ENCODE measurements around the gene RBM19.
A peak's percentile ranks its signal among the peaks of the same experiment; 100 is the strongest.

RBM19 gene

GRCh38 chr12:113899042-113899560, 67.0 kb downstream of the RBM19 start:
- no peak for DNase-seq

DNA sequence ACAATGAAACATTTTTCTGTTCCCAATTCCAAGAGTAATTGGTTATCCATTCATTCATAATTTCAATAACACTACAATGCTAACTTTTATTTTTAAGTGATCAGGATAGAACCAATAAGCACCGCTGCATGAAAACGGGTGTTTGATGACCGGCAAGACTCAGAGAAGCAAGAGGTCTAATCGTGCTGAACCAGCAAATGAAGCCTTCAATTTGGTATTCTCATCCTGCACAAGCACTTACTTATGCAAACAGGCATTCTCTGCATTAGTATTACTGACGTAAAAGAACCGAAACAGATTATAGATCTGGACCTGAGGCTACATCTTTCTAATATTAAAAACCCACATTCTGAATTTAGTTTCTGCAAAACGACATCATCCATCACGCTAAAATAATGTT, 67.7 kb downstream of the RBM19 start:
- no peak for DNase-seq

GRCh38 chr12:113897406-113897805, 68.7 kb downstream of the RBM19 start:
- no peak for DNase-seq

DNA sequence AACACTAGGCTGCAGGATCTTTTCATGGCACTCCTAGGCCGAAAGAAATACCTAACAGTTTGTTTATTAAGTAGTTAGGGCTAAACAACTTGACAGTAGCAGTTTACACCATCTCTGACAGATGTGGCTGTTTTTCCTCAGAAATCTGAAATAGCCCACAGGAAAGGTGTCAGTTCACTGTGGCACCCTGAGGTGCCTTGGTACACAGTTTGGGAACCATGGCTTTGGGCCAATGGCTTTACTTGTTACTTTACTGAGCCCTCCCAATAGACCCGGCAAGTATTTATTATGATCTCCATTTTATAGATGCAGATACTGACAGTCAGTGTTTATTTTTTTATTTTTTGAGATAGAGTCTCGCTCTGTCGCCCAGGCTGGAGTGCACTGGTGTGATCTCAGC, 69.3 kb downstream of the RBM19 start:
- DNase-seq = no peak

DNA sequence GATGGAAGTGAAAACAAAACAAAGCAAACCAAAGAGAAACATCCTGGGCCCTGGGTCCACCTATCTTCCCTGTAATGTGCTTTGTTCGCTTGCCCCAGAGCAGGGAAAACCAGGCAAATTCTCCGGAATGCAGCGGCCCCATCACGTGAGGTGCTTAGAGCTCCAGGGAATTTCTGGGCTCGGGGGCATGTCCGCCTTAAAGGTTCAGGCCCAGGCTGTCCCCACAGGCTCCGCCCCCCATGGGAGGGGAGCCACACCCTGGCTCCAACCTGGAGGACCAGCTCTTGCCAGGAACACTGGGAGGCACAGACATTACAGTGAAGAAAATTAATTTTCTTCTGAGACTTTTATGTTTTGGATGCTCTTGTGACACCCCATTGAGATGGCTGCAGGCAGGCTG, 69.9 kb downstream of the RBM19 start:
- no peak for DNase-seq

- no peak for DNase-seq
Measured at GRCh38 chr12:113895176-113895575, 70.9 kb downstream of the RBM19 start.

DNA sequence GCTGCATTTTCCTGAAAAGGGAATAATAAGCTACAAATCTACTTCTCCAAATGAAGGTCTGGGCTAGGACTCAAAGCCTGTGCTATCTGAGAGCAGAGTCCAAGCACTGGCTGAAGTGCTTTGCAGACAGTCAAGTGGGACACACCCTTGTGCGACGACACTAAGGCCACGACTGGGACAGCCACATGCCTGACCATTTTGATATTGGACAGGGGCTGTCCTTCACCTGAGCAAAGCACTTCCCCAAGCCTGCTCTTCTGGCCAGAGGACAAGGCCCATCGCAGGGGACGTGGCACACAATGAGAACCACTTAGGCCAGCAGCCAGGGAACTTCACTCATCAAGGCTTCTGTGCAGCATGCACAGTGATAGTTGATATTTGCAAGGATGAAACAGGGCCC, 71.4 kb downstream of the RBM19 start:
- no peak for DNase-seq

DNA sequence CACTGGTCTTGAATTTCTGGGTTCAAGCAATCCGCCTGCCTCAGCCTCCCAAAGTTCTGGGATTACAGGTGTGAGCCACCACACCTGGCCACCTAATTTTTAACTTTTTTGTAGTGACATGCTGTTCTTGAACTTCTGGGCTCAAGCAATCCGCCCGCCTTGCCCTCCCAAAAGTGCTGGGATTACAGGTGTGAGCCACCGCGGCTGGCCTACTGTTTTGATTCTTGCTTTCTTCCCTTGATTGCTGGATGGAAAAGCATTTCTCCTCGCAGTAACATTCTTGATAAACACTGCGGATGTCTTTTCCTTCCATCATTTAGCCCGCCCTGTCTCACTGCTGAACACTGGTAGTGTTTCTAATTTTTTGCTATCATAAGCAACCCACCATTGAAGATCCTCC, 72.9 kb downstream of the RBM19 start:
- DNase-seq = no peak

DNA sequence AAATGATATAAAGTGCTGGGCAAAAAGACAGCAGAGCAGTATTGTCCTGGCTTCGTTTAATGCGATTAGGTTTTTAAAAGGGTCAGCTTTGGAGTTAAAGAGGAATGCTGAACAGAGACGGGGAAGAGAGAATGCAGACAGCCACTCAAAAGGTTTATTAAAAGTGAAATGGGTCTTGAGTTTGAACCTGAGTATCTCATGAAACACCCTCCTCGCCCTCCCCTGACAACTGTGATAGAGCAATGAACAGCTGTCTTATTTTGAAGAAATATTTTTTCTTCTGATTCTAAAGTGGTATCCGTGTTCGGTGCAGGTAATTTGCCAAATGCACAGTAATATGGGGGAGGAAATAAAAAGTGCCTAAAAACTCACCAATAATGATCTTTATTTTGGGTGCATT, 73.6 kb downstream of the RBM19 start:
- DNase-seq = no peak

GRCh38 chr12:113891739-113892520, 74.2 kb downstream of the RBM19 start:
- DNase-seq = no peak

DNA sequence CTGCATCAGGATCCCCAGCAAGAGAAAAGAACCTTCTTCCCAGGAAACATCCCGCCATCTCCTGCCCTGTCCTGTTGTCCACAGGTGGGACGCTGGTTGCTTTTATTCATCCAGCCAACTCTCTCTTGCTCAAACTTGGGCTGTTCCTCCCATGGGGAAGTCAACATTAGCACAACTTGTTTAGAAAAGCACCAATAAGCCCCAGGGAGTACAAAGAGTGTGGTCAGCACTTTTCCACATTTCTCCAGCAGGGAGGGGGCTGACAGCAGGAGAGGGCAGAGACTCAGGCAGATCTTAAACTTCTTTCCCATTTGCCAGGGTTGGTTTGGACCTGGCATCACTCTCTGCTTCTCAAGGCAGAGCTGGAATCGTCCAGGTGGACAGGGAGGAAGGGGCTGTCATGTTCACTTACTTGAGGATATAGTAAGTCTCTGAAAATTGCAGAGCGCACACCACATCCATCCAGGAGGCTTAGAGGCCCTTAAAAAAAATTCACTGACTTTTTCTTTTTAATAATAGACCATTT, 74.9 kb downstream of the RBM19 start:
- no peak for DNase-seq

DNA sequence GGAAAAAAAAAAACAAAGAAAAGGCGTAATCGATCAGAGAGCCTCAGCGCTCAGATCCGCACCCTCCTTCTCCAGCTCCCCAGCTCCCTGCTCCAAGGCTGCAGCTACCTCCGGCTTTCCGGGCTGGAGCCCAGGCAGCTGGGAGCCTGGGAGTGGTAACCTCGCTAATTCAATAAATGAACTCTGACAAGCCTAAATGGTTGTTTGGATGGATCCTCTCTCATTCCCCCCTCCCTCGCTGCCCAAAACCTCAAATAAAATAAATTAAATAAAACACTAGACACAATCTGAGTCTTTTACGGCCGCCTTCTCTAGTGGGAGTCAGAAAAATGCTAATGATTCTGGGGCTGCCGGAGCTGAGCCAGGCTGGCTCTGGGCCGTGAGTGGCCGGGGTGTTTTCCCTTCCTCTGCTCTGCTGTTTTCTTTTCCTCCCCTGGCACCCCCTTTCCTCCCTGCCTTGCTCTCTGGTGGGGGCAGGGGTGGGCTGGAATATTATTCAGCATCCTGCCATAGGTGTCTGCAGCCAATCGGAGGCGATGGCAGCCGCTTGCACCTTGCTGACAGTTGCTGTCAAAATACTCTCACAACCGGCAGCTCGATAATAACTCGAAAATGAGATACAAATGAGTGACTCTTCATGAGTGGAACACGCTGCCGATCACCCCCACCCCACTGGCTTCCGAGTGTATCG, 76.1 kb downstream of the RBM19 start:
- no peak for DNase-seq

GRCh38 chr12:113889076-113889475, 77.0 kb downstream of the RBM19 start:
- no peak for DNase-seq

DNA sequence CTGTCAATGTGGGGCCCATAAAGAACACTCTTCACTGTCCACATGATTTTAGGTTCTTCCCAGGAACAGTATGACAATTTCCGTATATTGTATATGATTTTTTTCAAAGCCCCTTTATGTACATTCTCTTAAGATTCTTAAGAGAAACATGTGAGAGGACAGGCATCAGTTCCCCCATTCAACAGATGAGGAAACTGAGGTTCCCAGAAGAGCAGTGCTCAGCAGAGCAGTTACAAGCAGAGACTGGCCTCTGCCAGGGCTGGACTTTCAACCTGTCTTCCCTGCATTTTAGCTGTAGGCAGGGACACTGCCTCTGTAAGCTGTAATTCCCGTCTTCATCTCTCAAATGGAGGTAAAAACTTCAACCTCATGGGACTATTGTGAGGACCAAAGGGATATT, 77.7 kb downstream of the RBM19 start:
- DNase-seq = no peak

GRCh38 chr12:113887906-113888305, 78.2 kb downstream of the RBM19 start:
- no peak for DNase-seq

GRCh38 chr12:113886721-113887120, 79.4 kb downstream of the RBM19 start:
- no peak for DNase-seq

DNA sequence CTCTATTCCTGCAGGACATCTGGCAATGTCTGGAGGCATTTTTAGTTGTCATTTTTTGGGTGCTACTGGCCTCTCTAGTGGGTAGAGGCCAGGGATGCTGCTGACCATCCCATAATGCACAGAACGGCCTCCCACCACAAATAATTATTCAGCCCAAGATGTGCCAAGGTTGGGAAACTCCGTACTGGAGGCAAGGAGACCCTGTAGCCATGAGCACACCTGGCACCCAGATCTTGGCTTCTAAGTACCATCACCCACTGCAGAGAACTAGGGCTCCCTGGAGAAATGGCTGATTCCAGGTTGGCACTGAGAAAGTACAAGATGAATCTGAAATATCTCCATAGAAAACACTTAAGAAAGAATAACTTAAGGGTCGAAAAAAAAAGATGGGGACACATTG, 81.7 kb downstream of the RBM19 start:
- no peak for DNase-seq

DNA sequence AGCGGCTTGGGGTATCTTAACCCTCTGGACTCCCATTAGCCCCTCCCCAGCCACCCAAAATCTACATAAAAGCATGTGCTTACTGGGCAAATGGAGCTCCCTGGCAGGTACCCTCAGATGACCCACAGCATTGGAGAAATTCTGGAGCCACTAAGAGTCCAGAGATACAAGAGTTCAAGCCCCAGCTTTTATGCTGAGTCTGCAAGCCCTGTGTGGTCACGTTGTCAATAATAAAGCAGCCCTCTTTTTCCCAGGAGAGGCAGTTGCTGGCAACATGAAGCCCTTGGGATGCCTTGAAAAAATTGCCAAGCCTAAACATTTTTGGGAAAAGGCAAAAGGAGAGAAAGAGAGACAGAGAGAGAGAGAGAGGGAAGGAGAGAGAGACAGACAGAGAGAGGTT, 83.4 kb downstream of the RBM19 start:
- DNase-seq = no peak

DNA sequence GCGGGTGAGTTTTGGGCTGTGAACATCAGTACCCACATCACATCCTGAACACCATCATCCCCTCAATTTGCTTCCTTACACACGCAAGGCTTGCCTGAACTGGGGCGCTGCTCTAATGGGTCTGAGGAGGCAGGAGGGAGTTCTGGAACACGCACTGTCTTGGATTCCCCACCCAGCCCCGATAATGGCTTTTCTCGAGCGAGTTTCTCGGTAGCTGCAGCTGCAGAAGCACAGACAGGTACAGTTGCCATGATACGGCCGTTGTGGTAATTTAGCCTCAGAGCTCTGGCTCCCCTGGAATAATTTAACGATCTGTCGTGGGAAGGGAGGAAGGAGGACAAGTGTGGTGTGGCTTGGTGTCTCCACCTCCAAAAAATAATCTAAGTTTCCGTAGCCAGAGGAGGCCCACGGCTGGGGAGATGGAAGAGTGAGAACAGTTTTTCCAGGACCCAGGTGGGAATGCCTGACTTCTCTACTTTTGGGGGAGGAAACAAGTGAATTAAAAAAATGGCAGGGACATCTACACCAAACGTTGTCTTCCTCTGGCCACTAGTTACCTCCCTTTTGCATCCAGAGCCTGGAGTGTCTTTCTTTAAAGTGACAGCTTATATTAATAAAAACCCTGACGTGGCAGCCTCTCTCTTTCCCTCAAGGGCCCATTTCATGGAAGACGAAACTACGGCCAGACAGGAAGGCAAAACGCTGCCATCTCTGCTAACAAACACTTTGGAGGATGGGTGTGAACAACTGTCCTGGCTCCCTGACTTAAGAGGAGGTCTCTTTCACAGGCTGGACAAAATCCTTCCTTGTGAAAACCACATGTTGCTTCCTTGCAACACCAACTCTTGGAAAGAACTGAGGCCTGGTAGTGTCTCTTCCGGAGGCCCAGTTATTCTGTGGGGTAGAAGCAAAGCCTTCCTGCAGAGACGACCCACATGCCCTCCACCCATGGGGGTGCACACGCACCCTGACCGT, 84.8 kb downstream of the RBM19 start:
- DNase-seq = peak; percentile 7

DNA sequence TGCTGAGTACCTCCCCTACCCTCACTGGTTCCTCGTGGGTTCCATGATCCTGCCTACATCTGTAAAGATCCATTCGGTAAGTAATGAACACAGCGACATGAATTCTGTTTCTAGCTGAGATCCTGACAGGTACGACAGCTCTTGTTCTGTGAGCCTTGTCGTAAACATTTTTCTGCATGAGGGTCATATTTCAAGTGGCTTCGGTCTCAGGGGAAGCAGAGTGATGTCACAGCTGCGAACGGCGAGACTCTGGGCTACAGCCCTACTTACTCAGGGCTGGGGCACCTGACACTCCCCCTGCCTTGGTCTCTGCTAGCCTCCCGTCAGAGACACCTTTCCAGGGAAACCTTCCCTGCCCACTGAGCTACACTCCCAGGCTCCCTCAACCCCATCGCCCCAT, 85.8 kb downstream of the RBM19 start:
- DNase-seq = peak; percentile 79

GRCh38 chr12:113879658-113880057, 86.5 kb downstream of the RBM19 start:
- DNase-seq = no peak

DNA sequence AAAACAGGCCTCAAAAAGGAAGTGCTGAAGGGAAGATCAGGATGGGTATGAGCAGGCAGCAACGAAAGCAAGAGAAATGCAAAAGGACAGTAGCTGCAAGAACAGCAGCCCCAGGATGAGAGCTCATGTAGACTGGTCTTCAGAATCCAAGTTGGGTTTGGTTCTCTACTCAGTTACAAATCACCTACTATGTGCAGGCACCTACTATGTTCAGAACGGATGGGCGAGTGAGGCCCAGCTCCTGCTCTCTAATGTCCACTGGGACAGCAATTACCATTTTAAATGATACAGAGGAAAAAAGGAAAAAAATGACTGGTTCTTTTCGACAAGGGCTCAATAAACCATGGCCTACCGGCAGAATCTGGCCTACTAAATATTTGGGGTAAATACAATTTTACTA, 88.5 kb downstream of the RBM19 start:
- no peak for DNase-seq

DNA sequence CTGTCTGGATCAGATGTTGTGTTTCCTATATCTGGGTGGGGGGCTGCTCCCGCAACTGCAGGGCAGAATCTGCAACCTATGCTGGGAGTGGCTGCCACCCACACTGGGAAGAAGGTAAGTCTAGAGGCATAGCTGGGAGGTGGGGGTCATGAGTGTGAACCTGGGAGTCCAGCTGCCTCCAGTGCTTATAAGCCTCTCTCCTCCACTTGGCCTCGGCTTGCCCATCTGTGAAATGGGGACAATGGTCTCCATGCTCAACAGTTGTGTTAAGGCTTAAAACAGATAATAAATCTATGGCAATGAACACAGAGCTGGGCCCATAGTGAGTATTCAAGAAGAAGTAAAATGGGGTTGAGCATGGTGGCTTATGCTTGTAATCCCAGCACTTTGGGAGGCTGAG, 90.0 kb downstream of the RBM19 start:
- no peak for DNase-seq
